ENCODE data around the gene SLC35F1.
"Not testable (repeated sequence)": the region's sequence is repeated elsewhere in the genome, so short reads cannot be mapped to it uniquely, and the experiment has no call there.

SLC35F1 gene

DNA sequence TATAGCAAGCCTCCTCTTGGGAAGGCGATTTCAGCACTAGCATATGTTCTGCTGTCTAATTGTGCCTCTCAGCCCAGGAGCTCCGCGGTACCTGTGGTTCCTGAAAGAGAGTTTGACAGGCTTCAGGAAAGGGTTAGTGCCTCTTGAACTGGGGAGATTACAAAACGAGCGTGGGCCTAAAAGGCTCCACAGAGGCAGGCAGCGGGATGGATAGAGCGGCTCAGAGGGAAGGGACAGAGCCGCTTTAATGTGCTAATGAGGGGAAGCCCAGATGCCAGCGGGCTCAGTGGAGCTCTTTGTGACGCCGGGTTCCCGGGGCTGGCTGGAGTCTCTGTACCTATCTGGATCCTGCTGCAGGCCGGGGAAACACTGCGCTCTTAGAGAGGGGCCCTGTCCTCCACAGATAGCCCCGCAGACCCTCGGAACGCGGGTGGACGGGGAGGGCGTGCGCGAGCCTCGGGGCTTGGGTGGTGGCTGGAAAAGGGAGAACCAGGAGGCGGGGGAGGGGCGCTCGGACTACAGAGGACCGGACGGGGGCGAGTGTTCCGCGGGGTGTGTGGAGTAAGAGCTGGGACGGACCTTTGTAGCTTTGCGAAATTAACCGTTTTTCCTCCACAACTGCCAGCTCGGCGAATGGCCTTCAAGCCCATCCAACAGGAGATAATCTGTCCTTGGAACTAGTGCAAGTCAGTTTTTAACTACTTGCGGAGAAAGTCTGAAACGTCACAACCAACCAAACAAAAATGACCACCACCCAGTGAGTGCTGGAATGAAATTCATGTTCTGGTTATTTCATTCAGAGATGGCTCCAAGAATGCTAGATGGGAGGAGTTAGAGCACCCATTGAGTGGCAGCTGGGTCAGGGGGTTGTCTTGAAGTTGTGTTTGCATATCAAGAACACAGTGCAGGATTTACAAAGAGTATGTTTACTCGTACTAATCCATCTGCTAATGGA lies 13.0 kb downstream of the SLC35F1 start:
- peak overlapping the region; percentile 4 for H3K4me3 ChIP-seq (ENCODE audit: low read depth, low read length)
- no peak for DNase-seq (ENCODE audit: low read depth)

DNA sequence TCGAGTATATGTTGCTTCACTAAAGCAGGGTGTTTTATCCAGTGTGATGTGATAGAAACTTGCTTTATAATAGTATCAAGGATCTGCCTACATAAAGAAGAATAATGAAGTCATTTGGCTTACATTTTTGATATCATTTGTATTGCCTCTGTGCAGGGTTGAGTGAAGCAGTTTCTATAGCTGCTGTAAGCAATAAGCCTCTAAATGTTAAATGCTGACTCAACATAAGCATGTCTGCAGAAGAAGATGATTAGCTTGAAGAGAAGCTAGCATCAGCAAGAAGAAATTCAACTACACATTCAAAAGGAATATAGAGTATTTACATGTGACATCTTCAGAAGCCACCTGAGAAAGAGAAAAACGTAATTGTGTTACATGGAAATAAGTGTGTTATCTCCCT lies 17.6 kb downstream of the SLC35F1 start:
- no peak for DNase-seq (ENCODE audit: low read depth)
- H3K4me3 ChIP-seq (ENCODE audit: low read depth, low read length), result no peak overlapping the region

DNA sequence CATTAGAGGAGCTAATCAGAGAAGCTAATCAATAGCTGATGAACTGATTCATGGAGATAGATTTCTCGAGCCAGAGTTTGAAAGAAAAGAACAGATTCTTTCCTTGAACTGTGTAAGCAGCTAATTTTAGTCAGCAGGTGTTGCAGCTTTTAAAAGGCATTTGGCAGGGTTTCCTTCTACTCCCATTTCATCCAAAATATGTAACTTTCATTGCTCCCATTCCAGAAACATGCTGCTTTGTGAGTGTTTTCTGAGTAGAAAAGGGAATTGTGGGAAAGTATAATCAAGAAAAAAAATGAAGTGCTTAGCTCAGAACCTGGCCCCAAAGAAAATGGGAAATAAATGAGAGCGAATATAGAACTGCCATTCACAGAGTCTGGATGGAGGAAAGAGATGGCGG lies 20.8 kb downstream of the SLC35F1 start:
- no peak for DNase-seq (ENCODE audit: low read depth)
- H3K4me3 ChIP-seq (ENCODE audit: low read depth, low read length), result no peak overlapping the region

DNA sequence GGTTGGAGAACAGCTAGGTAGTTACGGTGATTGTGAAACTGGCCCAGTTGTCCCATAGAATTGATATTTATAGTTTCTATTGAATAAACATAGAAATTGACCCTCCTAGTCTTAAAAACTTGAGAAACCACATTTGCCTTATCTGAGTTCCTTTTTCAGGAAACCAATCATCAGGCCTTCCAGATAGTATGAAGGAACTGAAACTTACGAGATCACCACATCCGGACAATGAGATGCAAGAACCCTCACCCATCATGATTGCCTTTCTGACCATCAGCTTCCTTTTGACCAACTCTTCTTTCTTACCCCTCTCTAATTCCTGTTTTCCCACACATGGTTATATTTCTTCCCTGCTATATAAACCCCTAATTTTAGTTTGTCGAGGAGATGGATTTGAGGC lies 21.8 kb downstream of the SLC35F1 start:
- no peak for DNase-seq (ENCODE audit: low read depth)
- no peak overlapping the region for H3K4me3 ChIP-seq (ENCODE audit: low read depth, low read length)

DNA sequence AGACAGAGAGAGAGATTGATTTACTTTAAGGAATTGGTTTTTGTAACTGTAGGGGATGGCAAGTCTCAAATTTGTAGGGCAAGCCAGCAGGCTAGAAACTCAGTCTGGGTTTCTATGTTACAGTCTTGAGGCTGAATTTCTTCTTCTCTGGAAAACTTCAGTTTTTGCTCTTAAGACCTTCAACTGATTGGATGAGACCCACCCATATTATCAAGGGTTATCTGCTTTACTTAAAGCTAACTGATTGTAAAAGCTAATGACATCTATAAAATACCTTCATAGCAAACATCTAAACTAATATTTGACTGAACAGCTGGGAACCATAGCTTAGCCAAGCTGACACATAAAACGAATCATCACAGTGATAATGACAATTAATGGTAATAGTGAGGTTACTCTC lies 22.4 kb downstream of the SLC35F1 start:
- no peak for DNase-seq (ENCODE audit: low read depth)
- H3K4me3 ChIP-seq (ENCODE audit: low read depth, low read length), result no peak overlapping the region

DNA sequence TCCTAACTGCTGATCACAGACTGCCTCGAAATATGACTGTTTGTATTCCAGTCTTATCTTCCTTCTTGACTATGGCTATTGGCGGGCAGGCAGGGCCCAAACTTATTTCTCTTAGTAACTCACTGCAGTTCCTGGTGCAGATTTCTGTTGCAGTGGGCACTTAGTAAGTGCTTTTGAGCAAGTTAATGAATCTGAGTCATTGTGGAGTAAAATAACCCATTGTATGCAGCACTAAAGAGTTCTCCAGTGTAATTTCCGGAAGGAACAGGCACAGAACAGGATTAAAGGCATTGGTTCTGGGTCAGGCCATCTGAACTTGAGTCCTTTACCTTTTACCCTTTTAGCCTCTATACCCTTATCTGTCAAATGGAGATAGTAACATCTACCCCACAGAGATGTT lies 23.6 kb downstream of the SLC35F1 start:
- DNase-seq (ENCODE audit: low read depth), result no peak
- H3K4me3 ChIP-seq (ENCODE audit: low read depth, low read length), result no peak overlapping the region

DNA sequence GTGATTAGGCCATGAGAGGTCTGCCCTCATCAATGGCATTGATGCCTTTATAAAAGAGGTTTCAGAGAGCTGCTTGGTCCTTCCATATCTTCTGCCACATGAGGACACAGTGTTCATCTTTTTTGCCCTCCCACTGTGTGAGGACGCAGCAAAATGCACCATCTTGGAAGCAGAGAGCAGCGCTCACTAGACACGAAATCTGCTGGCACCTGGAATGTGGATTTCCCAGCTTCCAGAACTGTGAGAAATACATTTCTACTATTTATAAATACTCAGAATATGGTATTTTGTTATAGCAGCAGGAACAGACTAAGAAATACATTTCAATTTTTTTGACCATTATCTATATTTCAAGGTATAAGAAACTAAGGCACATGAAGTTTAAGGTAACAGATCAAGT lies 24.9 kb downstream of the SLC35F1 start:
- DNase-seq (ENCODE audit: low read depth), result no peak

DNA sequence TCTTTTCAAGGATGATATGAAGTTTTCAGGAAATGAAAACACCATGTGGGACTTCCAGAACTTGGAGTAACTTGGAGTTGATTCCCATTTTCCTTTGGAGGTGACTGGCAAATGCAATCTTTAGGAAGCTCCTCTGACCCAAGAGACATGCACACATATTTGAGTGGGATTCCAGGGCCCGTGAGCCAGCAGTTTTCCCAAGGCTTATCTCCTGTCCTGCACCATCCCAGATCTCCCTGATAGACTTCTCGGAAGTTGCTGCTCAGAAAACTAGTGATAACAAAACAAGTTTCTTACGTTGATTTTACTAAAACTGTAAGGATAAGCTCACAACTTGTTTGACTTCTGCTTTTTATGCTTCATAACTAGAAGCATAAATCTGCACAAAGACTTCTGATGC lies 25.6 kb downstream of the SLC35F1 start:
- no peak for DNase-seq (ENCODE audit: low read depth)
- H3K4me3 ChIP-seq (ENCODE audit: low read depth, low read length), result no peak overlapping the region

More for the DNA sequence above, 24.9 kb downstream of the SLC35F1 start:
- H3K4me3 ChIP-seq (ENCODE audit: low read depth, low read length), result no peak overlapping the region

DNA sequence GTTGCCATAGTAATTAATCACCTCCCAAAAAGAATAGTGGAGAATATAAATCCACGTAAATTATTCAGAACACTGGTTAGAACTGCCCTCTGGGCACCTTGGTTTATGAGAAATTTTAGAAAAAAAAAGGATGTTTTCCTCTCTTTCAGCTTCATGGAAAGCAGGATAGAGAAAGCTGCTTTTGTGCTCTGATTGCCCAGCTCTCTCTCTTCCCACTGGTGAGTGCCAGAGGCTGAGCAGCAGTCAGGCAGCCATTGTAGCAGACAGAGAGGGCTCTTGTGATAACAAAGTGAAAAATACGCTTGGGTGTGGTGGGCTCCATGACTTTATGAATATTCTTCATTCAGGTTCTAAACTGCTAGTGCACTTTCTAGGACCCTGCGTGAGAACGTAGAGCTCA lies 26.4 kb downstream of the SLC35F1 start:
- no peak overlapping the region for H3K4me3 ChIP-seq (ENCODE audit: low read depth, low read length)
- no peak for DNase-seq (ENCODE audit: low read depth)

DNA sequence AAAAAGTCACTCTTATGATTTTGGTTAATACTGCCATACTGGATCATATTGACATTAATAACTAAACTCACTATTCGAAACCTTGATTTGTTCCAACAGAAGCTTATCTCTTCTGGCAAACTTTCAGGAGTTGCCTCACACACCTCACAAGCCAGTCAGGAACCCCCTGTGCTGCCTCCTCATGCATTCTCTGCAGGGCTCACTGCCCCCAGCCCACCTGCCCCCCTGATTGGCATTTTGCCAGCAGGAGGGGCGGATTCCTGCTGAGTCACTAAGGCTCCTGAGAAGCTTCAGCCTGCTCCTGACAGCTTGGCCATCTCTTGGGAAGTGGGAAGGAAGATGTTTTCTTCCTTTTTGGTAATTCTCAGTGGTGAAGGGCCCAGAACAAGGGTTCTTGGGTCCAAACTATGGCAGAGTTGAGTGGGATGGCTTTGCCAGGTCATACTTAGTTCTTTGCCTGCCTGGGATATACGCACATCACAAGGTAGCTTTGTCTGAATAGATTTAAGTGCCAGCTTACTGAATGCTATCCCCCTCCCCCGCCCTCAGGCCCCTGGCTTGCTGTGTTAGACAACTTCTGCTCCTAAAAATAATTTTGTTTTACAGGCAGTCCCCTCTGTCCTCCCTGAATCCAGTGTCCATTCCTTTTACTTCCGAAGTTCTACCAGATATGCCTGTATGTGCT lies 31.4 kb downstream of the SLC35F1 start:
- no peak for DNase-seq (ENCODE audit: low read depth)
- no peak overlapping the region for H3K4me3 ChIP-seq (ENCODE audit: low read depth, low read length)

DNA sequence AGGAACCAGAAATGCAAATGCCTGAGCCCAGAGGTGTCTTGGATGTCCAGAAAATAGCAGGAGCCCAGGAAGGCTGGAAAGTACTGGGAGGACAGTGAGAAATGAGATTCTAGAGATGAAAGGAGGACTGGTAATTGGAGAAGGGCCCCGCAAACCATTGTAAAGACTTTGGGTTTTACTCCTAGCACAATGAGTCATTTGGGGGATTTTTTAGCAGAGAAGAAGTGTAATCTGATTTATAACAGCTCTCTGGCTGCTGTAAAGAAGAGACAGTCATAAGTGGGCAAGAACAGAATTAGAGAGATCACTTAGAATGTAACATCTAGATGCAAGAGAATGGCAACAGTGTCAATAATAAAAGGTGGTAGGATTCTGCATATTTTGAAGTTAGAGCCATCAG lies 40.2 kb downstream of the SLC35F1 start:
- no peak for DNase-seq (ENCODE audit: low read depth)
- H3K4me3 ChIP-seq (ENCODE audit: low read depth, low read length), result no peak overlapping the region

DNA sequence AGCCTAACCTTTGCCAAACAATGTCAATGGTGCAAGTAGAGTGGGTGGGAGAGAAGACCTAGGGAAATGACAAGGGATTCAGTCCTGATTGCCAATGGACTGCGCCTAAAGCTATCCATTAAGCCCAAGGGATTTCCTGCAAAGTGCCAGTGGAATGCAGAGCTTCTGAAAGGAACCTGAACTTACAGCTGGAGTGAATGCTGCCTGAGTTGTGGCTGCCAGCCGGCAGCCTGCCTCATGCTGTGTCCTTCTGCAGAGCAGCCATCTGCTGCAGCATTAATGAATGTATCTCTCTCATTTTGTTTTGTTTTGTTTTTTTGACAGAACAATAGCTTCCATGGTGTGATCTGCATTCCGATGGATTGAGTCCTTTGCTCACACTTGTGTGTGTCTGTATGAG lies 44.7 kb downstream of the SLC35F1 start:
- H3K4me3 ChIP-seq (ENCODE audit: low read depth, low read length), result no peak overlapping the region
- no peak for DNase-seq (ENCODE audit: low read depth)

DNA sequence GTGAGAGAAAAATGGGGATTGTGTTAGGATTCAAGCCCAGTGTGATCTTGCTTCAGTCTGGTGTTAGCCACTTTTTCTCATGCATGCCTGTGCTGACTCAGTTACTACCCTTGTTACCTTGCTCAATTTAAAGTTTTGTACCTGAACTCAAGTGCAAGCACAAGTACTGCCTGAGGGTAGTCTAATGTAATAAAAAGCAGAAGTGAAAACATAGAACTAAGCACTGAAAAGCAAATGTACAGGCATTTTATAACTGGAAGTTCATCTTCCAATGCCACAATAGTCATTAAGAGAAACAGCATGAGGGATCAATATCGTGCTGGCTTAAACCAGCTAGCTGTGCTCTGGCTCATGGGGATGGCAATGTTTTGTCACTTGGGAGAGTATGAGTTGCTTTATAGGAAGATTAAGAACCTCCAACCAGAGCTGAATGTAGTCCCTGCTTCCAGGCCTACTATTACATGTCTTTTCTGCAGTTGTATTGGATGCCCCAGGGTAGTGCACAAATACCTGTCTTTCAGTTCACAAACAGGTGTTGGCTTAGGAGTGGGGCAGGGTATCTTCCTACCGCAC lies 48.7 kb downstream of the SLC35F1 start:
- DNase-seq (ENCODE audit: low read depth), result no peak

DNA sequence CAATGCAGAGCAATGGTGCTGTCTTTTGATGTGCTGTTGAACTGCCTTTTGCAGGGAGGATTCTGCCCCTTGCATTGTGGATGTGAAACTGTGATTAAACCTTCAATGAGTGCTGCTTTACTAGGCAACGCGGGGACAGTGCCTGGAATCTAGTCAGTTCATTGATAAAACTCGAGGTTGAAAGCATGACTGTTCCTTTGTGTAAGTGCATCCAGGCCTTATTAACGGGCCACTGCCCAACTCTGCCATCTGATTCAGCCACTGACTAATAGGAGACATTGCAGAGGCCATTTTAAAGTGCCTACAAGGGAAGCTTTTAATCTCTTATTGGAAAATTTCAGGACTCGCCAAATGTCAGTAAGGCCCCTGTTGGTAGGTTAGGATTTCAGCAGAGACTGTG lies 49.3 kb downstream of the SLC35F1 start:
- no peak overlapping the region for H3K4me3 ChIP-seq (ENCODE audit: low read depth, low read length)
- no peak for DNase-seq (ENCODE audit: low read depth)

More for the DNA sequence above, 48.7 kb downstream of the SLC35F1 start:
- H3K4me3 ChIP-seq (ENCODE audit: low read depth, low read length), result no peak overlapping the region

DNA sequence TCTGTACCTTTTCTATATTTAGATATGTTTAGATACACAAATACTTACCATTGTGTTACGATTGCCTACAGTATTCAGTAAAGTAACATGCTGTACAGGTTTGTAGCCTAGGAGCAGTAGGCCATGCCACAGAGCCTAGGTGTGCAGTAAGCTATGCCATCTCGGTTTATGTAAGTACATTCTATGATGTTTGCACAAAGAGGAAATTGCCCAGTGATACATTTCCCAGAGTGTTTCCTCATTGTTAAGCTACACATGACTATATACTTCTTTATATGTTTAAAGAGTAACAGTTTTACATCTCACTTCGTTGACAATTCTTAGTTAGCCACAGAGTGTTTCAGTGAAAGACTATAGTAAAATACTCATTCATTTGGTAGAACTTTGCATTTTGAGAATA lies 51.5 kb downstream of the SLC35F1 start:
- DNase-seq (ENCODE audit: low read depth), result no peak
- no peak overlapping the region for H3K4me3 ChIP-seq (ENCODE audit: low read depth, low read length)

DNA sequence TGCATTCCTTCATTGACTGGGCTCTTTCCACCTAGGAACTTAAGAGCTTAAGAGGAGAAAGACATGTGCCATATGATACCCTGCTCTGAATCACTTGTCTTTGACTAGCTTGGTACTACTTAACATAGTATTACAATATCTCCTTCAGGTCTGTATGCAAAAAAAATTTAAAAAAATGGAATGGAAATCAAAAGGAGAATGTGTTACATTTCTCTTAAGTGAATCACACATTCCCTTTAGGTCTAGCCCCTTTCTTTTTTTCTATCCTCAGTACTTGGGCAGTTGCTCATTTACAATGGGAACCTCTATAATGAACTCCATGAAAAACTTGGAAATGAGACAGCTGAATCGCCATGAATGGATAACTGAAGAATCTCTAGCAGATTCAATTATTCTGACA lies 53.8 kb downstream of the SLC35F1 start:
- no peak for DNase-seq (ENCODE audit: low read depth)
- no peak overlapping the region for H3K4me3 ChIP-seq (ENCODE audit: low read depth, low read length)

DNA sequence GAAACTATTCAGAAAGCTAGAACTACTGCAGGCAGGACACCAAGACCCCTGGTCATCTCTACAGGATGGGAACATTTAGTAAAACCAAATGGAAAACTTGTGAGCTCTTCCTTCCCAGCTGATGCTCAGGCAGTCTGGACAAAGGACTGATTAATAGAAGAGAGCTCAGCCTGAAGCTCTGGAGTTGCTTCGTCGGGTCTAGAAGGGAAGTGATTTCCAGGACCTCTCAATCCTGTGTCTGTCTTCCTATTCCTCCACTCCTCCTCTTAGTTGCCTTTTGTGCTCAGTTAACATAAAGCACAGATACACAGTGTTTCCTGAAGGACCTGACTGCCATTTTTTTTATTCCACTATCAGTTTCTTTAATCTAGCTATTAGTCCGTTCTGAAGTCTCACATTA lies 54.2 kb downstream of the SLC35F1 start:
- no peak overlapping the region for H3K4me3 ChIP-seq (ENCODE audit: low read depth, low read length)
- no peak for DNase-seq (ENCODE audit: low read depth)

DNA sequence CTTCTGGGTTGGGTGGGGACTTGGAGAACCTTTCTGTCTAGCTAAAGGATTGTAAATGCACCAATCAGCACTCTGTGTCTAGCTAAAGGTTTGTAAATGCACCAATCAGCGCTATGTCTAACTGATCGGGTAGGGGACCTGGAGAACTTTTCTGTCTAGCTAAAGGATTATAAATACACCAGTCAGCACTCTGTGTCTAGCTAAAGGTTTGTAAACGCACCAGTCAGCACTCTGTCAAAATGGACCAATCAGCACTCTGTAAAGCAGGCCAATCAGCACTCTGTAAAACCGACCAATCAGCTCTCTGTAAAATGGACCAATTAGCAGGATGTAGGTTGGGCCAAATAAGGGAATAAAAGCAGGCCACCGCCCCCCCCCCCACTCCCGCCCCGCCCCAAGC lies 58.7 kb downstream of the SLC35F1 start:
- not testable (repeated sequence) for H3K4me3 ChIP-seq (ENCODE audit: low read depth, low read length); DNase-seq (ENCODE audit: low read depth)

DNA sequence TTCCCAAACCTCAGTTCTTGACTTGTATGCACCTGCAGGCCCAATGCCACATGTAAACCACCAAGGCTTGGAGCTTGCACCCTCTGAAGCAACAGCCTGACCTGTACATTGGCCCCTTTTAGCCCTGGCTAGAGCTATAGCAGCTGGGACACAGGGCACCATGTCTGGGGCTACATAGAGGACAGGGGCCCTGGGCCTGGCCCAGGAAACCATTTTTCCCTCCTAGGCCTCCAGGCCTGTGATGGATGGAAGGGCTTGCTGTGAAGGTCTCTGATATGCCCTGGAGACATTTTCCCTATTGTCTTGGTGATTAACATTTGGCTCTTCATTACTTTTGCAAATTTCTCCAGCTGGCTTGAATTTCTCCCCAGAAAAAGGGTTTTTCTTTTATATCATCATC lies 64.6 kb downstream of the SLC35F1 start:
- no peak for DNase-seq (ENCODE audit: low read depth)
- no peak overlapping the region for H3K4me3 ChIP-seq (ENCODE audit: low read depth, low read length)

DNA sequence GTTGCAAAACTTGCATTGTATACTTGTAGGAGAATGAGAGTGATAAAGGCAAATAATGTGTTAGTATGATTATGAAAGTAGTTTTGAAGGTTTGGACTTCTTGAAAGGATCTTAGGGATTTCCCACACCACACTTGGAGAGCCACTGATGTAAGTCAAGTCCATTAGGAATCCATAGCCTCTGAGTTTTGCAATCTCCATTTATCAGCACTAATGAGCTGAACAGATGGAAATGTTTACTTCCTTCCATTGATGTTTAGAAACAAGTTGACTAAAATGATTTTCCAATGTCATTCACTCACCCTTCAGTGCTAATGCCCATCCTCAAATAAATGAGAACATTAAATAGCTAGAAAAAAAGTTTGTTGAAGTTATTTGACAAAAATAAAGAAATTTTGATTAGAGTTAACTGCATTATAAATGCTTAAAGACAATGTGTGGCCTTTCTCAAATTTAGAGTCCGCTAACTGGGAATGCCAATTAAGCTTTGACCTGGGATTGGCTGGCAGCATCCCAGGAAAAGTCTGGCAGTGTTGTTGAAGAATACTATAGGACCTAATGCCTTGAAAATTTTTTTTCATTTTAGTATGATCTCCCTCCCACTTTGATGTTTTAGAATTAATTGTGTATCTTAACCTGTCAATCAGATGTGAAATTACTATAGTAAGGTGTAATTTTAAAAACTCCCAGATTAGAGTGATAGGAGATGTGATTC lies 68.0 kb downstream of the SLC35F1 start:
- DNase-seq (ENCODE audit: low read depth), result no peak
- H3K4me3 ChIP-seq (ENCODE audit: low read depth, low read length), result no peak overlapping the region

All from skeletal muscle cell (primary cell).